ENCODE data around the gene RALA.
"Not testable (repeated sequence)": the region's sequence is repeated elsewhere in the genome, so short reads cannot be mapped to it uniquely, and the experiment has no call there.

Gene RALA

DNA sequence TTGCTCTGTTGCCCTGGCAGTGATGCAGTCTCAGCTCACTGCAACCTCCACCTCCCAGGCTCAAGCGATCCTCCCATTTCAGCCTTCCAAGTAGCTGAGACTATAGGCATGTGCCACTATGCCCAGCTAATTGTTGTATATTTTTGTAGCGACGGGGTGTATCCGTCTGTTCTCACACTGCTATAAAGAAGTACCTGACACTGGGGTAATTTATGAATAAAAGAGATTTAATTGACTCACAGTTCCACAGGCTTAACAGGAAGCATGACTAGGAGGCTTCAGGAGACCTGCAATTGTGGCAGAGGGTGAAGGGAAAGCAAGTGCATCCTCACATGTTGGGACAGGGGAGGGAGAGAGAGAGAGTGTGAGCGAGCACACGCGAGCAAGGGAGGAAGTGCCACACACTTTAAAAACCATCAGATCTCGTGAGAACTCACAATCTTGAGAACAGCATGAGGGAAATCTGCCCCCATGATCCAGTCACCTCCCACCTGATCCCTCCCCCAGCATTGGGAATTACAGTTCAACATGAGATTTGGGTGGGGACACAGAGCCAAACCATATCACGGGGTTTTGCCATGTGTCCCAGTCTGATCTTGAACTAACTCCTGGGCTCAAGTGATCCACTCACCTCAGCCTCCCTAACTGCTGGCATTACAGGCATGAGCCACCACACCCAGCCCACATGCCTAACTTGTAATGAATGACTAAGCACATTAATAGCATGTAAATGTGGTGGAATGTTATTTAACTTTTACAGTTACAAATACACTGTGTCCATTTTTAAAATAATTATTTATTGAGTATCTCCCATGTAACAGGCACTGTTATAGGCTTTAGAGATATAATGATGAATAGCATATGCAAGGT, 65.5 kb downstream of the RALA start:
- no peak for DNase-seq

DNA sequence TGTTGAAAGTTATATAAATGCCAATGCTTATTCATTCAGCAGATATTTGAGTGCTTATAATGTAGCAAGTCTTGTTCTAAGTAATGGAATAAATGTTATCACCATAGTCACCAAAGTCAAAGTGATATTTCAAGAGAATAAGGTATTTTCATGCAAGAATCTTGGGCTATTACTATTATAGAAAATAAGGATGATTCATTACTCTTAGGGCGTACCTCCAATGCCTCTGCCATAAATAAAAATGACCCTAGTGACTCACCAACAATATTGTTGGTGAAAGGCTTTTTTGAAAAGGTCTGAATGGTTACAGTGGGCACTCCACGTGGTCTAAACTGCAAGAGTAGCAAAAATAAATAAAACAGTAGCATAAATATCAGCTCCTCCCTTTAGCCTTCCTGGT, 68.4 kb downstream of the RALA start:
- no peak for DNase-seq

DNA sequence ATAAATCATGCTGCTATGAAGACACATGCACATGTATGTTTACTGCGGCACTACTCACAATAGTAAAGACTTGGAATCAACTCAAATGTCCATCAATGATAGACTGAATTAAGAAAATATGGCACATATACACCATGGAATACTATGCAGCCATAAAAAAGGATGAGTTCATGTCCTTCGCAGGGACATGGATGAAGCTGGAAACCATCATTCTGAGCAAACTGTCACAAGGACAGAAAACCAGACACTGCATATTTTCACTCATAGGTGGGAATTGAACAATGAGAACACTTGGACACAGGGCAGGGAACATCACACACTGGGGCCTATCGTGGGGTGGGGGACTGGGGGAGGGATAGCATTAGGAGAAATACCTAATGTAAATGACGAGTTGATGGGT, 69.7 kb downstream of the RALA start:
- DNase-seq, result not testable (repeated sequence)

DNA sequence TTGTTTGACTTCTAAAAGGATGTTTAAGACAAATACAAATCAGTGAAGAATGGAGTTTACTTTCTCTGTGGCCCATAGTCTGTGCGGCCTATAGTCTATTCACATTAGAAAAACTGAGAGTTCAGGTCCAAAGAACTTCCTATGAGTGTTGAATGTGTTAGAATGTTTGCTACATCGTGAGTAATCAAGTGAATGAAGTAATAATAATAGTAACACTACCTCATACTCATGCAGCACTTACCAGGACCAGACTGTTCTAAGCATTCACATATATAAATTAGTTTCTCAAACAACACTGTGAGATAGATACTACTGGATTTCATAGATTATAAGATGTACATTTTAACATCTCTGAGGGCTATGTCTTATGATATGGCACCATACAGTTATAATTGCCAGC, 70.4 kb downstream of the RALA start:
- DNase-seq, result no peak

DNA sequence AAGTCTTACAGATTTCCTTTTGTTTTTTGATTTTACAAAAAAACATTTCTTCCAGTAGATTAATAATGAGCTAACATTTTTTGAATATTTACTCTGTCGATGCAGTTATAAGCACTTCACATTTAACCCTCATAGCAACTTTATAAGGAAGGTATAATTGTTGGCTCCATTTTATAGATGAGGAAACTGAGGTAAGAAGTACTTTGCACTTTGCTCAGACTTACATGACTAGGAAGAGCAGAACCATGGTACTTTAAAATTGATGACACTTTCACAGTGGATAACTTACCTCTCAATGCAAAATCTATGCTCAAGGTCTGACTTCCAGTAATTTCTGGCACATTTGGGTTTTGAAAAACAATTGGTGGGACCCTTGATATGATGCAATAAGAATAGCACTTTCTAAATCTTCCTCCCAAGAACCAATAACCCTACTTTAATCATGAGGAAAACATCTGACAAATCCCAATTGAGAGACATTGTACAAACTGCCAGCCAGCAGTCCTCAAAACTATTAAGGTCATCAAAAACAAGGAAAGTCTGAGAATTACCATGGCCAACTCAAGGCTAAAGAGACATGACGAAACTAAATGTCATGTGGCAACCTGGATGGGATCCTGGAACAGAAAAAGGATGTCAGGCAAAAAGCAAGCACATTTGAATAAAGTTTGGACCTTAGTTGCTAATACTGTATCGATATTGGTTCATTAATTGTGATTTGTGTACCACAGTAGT, 72.6 kb downstream of the RALA start:
- no peak for DNase-seq

DNA sequence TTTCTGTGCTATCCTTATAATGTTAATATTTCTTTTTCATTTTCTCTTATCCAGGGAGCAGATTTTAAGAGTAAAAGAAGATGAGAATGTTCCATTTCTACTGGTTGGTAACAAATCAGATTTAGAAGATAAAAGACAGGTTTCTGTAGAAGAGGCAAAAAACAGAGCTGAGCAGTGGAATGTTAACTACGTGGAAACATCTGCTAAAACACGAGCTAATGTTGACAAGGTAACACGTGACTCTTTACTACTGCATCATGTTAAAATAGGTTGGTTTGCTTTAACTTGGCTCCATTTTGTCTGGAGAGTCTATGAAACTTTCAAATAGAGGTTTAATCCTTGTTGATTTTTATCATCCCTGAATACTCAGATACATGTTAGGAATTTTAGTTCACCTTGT, 73.3 kb downstream of the RALA start:
- no peak for DNase-seq

DNA sequence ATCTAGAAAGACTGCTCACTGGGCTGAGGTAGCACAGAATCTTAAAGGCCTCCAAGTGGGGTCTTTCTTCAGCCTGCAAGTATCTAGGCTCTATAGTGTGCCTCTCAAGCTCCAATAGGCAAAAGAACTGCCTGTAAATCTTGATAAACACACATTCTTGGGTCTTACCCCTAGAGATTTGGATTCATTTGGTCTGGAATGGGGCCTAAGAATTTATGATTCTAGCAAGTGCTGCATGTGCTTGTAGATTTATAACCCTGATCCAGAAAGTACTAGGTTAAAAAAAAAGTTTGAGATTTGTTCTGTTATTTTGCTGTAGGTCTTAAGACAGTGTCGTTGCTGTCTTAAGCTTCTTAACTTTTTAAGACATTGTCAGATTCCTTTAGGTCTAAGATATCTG, 74.1 kb downstream of the RALA start:
- DNase-seq, result no peak

DNA sequence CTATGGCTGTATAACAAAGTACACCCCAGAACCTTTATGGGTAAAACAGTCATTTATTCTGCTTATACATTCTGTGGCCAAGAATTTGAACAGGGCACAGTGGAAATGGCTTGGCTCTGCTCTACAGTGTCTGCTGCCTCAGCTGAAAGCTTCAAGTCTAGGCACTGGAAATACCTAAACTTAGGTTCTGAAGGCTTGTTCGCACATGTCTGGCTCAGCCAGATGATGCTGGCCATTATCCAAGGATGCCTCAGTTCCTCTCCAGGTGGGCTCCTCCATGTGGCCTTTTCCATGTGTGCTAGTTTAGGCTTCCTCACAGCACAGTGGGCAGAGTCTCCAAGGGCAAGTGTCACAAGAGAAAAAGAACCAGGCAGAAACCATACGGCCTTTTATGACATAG, 76.8 kb downstream of the RALA start:
- no peak for DNase-seq

DNA sequence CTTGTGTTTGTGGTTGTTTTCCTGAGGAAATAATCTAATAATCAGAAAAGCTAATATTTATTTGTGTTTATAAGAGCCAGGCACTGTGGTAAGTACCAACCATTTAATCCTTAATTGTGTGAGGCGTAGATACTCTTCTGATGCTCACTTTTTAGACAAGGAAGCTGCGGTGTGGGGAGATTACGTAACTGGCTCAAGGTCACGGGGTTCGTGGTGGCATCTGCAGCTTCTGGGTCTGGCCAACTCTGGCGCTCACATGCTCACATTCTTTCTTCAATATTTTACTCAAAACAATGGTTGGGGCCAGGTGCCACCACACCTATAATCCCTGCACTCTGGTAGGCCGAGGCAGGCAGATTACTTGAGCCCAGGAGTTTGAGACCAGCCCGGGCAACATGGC, 77.6 kb downstream of the RALA start:
- DNase-seq, result no peak

DNA sequence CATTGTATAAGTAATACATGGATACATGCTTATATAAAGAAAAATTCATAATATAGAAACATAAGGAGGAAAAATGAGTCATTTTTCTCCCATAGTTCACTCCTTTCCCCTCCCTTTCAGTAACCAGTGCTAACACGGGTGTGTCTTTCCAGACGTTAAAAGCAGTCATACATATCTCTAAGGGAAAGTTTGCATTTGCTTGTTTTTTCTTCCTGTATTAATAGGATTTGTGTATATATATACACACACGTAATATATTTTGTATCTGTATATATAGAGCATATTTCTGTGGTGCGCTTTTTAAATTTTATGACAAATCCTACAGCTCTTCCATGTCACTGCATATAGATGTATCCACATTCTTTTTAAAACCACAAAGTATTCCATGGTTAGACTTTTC, 78.8 kb downstream of the RALA start:
- no peak for DNase-seq

DNA sequence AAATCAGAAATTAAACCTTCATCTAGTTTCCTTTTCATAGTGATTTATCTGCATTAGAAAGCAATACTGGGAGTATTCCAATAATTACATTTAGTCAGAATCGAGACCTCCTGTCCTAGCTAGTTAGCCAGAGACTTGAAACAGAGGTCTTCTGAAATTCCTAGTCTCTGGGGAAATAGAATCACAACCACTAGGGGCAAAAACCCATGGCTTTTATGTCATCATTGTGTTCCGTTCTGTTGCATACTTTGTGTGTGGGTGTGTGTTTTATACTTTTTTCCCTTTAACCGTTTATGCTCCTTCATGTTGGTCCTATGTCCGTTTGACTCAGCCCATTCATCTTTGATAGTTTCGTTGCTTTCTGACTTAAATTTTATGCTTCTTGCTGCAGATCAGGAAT, 79.8 kb downstream of the RALA start:
- no peak for DNase-seq

DNA sequence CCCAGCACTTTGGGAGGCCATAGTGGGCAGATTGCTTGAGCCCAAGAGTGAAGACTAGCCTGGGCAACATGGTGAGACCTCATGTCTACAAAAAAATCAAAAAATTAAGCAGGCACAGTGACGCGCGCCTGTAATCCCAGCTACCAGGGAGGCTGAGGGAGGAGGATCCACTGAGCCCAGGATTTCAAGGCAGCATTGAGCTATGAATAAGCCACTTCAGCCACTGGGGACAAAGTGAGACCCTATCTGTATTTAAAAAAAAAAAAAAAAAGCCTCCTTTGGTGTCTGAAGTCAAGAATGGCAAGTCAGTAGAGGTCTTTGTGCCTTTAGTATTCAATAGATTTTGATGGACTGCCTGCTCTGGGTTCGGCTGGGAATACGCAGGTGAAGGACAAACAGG, 85.7 kb downstream of the RALA start:
- DNase-seq, result no peak

DNA sequence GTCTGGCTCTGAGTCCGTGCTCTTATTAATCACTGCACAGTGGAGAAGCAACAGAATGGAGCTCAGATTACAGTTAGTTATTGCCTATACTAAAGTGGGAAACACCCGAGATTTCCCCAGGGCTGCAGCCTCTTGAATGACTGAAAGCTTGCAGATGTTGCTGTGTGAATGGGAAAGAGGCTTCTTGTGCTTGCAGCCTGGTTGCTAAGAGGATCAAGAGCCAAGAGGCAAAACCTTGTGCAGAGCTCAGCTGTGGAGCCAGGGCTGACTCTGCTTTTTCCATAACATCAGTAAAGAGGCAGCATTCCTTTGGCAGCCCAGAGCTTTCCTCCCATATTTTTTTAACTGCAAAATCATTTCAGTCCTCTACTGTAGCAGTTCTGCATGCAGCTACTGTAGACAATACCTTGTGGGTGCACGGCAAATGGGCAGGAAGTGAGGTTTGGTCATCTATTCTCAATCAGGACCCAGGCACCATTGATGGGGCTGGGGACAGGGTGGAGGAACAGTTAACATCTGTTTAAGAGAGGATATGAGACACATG, 86.5 kb downstream of the RALA start:
- no peak for DNase-seq

DNA sequence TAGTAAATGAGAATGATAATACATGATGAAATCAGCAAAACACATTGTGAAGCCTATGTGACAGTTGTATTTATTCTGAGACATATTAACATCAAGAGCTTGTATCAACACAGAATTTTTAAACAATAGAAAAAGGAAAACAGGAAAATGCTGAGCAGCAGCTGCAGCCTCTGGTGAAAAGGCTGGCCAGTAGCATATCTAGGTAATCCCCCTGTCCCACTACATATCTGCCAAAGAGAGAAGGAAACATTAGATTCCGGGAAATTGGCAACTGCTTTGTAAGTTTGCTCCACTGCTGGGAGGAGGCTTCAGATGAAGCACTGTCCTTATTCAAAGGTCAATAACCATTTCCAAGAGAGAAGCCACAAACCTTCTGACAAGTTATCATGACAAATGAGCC, 89.4 kb downstream of the RALA start:
- DNase-seq, result no peak

DNA sequence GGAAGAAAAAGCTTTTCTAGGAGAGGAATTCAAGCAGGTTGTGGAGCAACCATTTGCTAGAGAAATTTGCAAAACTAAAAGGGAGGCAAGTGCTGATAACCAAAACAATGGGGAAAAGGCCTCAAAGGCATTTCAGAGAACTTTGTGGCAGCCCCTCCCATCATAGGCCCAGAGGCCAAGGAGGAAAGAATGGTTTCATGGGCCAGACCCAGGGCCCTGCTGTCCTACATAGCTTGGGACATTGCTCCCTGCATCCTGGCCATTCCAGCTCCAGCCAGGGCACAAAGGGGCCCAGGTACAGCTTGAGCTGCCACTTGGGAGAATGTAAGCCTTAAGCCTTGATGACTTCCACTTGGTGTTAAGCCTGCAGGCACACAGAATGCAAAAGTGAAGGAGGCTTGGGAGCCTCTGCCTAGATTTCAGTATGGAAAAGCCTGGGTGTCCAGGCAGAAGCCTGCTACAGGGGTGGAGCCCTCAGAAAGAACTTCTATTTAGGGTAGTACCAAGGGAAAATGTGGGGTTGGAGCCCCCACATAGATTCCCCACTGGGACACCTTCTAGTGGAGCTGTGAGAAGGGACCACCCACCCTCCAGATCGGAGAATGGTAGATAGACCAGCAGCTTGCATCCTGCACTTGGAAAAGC, 91.2 kb downstream of the RALA start:
- no peak for DNase-seq

DNA sequence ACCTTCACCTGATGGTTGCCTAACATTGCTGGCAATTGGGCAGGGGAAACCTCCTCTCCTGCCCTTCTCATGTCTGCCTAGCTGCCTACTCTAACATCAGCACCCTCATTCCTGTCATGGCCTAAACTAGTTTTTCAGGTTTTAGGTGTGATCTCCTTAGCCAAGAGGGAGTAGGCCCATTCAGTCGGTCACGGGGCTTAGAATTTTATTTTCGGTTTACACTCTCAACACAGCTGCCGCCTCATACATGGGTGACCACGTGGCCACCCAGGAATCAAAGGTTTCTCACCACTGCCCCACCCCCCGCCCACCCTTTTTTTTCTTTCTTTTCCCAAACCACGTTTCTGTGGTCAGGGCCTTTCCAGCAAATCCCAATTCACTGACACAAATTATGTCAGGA, 97.2 kb downstream of the RALA start:
- no peak for DNase-seq

DNA sequence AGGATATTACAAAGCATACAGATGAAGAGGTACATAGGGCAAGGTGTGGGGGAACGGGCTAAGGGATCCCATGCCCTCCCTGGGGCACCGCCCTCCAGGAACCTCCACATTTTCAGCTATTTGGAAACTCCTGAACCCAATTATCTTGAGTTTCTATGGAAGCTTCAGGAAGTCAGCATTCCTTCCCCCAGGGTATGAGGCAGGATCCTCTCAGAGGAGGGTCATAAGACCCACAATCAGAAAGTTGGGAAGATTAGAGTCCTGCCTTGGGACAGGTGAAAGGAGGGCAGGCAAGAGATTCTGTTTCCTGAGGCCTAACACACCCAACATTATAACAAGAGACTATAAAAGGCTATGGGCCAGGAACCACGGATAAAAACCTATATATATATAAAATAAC, 98.0 kb downstream of the RALA start:
- no peak for DNase-seq

DNA sequence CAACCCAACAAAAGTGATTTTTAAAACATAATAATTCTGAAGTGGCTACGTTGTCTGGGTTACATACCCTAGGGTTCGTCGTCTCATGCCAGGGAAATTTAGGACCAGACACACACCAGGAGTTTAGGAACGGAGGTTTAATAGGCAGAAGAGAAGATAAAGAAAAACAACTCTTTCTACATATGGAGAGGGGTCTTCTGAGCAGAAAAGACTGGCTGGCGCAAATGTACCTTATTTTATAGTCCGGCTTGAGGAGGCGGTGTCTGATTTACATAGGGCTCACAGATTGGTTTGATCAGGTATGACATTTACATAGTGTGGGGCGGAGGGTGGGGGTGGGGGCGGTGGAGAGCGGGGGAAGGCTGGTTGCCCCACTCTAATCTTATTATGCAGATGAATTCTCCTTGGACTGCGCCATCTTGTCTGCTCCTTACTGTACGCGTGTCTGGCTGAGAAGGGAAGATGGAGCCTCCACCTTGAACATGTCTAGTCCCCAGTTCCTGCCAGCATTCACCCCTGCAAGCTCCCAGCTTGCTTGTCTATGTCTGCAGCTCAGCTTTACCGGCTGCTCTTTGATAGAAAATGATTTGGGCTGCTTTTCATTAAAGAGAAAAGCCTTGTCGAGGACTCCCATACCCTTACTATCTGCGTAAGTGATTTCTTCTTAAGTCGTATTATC, 98.7 kb downstream of the RALA start:
- no peak for DNase-seq

DNA sequence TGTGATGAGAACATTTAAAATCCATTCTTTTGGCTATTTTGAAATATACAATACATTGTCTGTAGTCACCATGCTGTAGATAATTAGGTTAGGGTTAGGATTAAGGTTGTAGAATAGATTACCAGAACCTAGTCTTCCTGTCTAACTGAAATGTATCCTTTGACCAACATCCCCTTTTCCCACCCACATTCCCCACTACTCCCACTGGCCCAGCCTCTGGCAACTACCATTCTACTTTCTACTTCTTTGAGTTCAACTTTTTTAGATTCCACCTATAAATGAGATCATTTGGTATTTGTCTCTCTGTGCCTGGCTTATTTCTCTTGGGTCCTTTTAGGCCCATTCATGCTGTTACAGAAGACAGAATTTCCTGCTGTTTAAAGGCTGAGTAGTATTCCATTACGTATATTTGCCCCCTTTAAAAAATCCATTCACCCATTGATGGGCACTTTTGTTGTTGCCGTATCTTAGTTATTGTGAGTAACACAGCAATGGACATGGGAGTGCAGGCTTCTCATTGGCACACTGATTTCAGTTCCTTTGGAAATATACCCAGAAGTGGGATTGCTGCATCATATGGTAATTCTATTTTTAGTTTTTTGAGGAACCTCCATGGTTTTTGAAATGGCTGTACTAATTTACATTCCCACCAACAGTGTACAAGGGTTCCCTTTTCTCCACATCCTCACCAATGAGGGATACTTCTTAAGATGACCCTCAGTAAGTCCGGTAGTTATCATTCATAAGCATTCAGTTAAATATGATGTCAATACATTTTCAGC, 104.0 kb downstream of the RALA start:
- no peak for DNase-seq

DNA sequence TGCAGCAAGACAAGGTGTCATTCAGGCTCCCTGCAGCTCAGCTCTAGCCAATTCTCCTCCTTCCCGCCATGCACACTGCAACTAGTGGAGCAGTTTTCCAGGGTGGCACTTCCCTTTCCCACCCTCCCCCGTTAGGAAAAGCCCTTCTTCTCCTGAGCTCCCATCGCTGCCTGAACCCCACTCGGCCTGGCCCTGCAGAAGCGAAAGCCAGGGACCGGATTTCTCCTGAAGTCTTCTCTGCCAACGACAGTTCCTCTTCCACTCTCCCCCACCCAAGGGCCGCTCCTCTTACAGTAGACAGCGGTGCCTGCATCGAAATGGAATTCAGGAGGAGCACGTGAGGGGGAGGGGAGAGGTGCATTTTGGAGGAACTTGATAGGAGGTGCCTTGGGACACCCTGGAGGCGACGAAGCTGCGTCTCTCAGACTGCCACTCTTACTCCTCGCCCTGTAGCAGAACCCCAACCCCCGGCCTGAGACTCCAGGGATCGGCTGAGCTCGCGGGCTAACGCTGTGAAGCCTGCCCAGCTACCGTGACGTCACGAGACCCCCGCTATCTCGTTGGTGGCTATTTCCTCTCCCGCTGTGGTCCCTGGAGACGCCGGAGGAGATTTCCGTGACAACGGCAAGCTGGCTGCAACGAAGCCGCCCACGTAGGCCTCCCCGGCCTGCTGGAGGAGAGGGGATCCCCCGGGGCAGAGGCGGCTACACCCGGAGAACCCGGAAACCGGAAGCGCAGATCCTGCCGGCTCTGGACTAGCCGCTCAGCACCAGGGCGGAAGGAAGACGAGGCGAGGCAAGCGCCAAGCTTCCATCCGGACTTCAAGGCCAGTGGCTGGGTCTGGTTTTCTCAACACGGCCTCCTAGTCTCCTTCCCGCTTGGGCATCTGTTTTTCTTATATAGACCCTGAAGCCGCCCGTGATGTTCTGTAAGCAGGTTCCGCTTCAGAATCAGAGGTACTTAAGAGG, 109.7 kb downstream of the RALA start:
- DNase-seq, result peak; percentile 97 to 98
